Neural cell (in vitro differentiated cells): Measurements from ENCODE around the gene SERPINB1. TPM values are rescaled to one million over a fixed set of nuclear protein-coding genes. Genes with fewer than 3 reads are reported as not detected.

Experiments
- H2AFZ ChIP-seq: fragments of 200-600, 300-800 bp; sonication (generic), shearing (Covaris generic); 2 replicates; pipeline ENCODE4 v1.6.0; 2014; ENCODE audit warnings: low read depth, mild to moderate bottlenecking, antibody characterized with exemption, low read length, moderate library complexity
- H3F3A ChIP-seq: fragments of 200-600 bp; shearing (Covaris generic); 2 replicates; pipeline ENCODE4 v1.6.1; 2016; ENCODE audit warnings: mild to moderate bottlenecking, moderate library complexity, mixed read lengths, antibody characterized with exemption, low read length; ENCODE audit not compliant: insufficient read depth, poor library complexity, severe bottlenecking
- H3K27ac ChIP-seq: fragments of 200-600, 300-800 bp; sonication (generic), shearing (Covaris generic); 2 replicates; pipeline ENCODE4 v1.5.1; 2014; ENCODE audit warnings: mild to moderate bottlenecking, low read length, moderate library complexity
- H3K27me3 ChIP-seq: fragments of 300-800, 200-600 bp; sonication (generic), shearing (Covaris generic); 2 replicates; pipeline ENCODE4 v1.6.0; 2014; ENCODE audit warnings: mild to moderate bottlenecking, low read depth, low read length, moderate library complexity; ENCODE audit not compliant: insufficient read depth
- H3K36me3 ChIP-seq: fragments of 300-800, 200-600 bp; sonication (generic), shearing (Covaris generic); 2 replicates; pipeline ENCODE4 v1.5.1; 2014; ENCODE audit warnings: mild to moderate bottlenecking, antibody characterized with exemption, low read length, moderate library complexity; ENCODE audit not compliant: insufficient read depth
- H3K4me2 ChIP-seq: fragments of 300-800, 200-600 bp; sonication (generic), shearing (Covaris generic); 2 replicates; pipeline ENCODE4 v1.6.0; 2014; ENCODE audit warnings: mild to moderate bottlenecking, low read length
- H3K4me3 ChIP-seq: fragments of 300-800, 200-600 bp; sonication (generic), shearing (Covaris generic); 2 replicates; pipeline ENCODE4 v1.5.1; 2014; ENCODE audit warnings: mild to moderate bottlenecking, low read length, moderate library complexity
- H3K79me2 ChIP-seq: fragments of 200-600 bp; shearing (Covaris generic); replicated peaks from 2 replicates; pipeline ENCODE4 v1.6.0; 2014; ENCODE audit warnings: mild to moderate bottlenecking, low read length, moderate library complexity; ENCODE audit not compliant: insufficient read depth
- H3K9ac ChIP-seq: fragments of 300-800, 200-600 bp; sonication (generic), shearing (Covaris generic); 2 replicates; pipeline ENCODE4 v1.6.1; 2016; ENCODE audit warnings: mild to moderate bottlenecking, low read length, mixed read lengths
- H3K9me2 ChIP-seq: fragments of 200-600 bp; shearing (Covaris generic); 2 replicates; pipeline ENCODE4 v1.6.1; 2016; ENCODE audit warnings: mild to moderate bottlenecking, low read length, mixed read lengths; ENCODE audit not compliant: insufficient read depth
- H3K9me3 ChIP-seq: fragments of 200-600, 300-800 bp; sonication (generic), shearing (Covaris generic); 2 replicates; pipeline ENCODE4 v1.6.1; 2016; ENCODE audit warnings: mild to moderate bottlenecking, mixed run types, low read length, moderate library complexity, mixed read lengths
- H4K20me1 ChIP-seq: fragments of 200-600 bp; shearing (Covaris generic); 2 replicates; pipeline ENCODE4 v1.6.1; 2016; ENCODE audit warnings: mild to moderate bottlenecking, mixed run types; ENCODE audit not compliant: insufficient read depth
- EP300 ChIP-seq: fragments of 450-650 bp; conservative IDR thresholded peaks from 2 replicates; pipeline ENCODE4 v1.6.1; 2014; ENCODE audit warnings: antibody characterized with exemption, mild to moderate bottlenecking, moderate library complexity; ENCODE audit not compliant: poor library complexity, severe bottlenecking
- EZH2 ChIP-seq: fragments of 200-600, 300-800 bp; shearing (Covaris generic), sonication (generic); IDR thresholded peaks from 2 replicates; pipeline ENCODE4 v1.6.1; 2014; ENCODE audit warnings: antibody characterized with exemption, low read length, borderline replicate concordance, mild to moderate bottlenecking; ENCODE audit not compliant: insufficient read depth, poor library complexity, severe bottlenecking
- MXI1 ChIP-seq: fragments of 450-650 bp; conservative IDR thresholded peaks from 2 replicates; pipeline ENCODE4 v1.6.1; 2014; ENCODE audit warnings: antibody characterized with exemption, mild to moderate bottlenecking; ENCODE audit not compliant: poor library complexity, severe bottlenecking
- POLR2AphosphoS5 ChIP-seq: IDR thresholded peaks from 2 replicates; pipeline ENCODE4 v1.6.1; 2012
- RAD21 ChIP-seq: fragments of 450-650 bp; conservative IDR thresholded peaks from 2 replicates; pipeline ENCODE4 v1.6.1; 2014; ENCODE audit warnings: antibody characterized with exemption, mild to moderate bottlenecking, moderate library complexity
- SMC3 ChIP-seq: fragments of 450-650 bp; conservative IDR thresholded peaks from 2 replicates; pipeline ENCODE4 v1.6.1; 2014; ENCODE audit warnings: antibody characterized with exemption, mild to moderate bottlenecking, moderate library complexity; ENCODE audit not compliant: poor library complexity
- TAF1 ChIP-seq: IDR thresholded peaks from 2 replicates; pipeline ENCODE4 v1.6.1; 2012; ENCODE audit warnings: low read depth
- polyA plus RNA-seq: library from polyadenylated mRNA; depleted of rRNA; stranded (reverse); fragments of >200 nt; gene quantifications from 2 replicates; pipeline ENCODE4 v1.2.3, GENCODE V29; 2014
- TF ChIP-seq, protein P1 (sequence below): fragments of 450-650 bp; IDR thresholded peaks from 2 replicates; pipeline ENCODE4 v1.5.1; 2014; ENCODE audit warnings: antibody characterized with exemption, mild to moderate bottlenecking, moderate library complexity; ENCODE audit not compliant: poor library complexity, severe bottlenecking
- TF ChIP-seq, protein P2 (sequence below): IDR thresholded peaks from 2 replicates; pipeline ENCODE4 v1.6.1; 2012; ENCODE audit warnings: borderline replicate concordance

SERPINB1 gene
- polyA plus RNA-seq, 1 donor from 2014 or later = not detected

DNA sequence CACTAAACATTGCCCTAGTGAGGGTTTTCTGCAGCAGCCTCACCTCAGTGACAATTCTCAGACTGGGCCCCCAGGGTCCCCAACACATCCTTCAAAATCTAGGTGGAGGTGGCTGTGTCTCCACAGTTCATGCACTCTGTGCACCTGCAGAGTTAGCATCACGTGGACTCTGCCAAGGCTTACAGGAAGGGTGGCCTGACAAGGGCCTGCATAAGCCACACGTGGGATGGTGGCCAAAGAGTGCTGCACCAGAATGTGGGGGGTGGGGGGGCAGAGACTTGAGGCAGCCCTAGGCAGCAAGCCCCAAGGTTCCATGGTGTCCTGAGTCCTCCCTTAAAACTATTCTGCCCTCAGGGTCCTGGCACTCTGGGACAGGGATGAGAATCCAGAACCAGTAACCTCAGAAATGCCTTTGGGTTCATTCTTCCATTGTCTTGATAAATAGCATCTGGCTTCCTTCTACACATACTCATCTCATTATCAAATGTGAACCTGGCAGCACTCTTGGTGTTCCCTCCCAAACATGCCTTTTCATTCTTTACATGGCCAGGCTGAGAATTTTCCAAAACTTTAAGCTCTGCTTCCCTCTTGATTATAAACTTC is 1.6 kb upstream of the SERPINB1 start:
- no peaks in the 10 kb centered on the region for H4K20me1 ChIP-seq
- no peaks in the 10 kb centered on the region for H3K27me3 ChIP-seq
- H3K36me3 ChIP-seq = no peaks in the 10 kb centered on the region
- TF ChIP-seq, protein P1, sequence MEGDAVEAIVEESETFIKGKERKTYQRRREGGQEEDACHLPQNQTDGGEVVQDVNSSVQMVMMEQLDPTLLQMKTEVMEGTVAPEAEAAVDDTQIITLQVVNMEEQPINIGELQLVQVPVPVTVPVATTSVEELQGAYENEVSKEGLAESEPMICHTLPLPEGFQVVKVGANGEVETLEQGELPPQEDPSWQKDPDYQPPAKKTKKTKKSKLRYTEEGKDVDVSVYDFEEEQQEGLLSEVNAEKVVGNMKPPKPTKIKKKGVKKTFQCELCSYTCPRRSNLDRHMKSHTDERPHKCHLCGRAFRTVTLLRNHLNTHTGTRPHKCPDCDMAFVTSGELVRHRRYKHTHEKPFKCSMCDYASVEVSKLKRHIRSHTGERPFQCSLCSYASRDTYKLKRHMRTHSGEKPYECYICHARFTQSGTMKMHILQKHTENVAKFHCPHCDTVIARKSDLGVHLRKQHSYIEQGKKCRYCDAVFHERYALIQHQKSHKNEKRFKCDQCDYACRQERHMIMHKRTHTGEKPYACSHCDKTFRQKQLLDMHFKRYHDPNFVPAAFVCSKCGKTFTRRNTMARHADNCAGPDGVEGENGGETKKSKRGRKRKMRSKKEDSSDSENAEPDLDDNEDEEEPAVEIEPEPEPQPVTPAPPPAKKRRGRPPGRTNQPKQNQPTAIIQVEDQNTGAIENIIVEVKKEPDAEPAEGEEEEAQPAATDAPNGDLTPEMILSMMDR = no peak
- no peak for TF ChIP-seq MXI1
- no peak for TF ChIP-seq EP300
- no peak for TF ChIP-seq POLR2AphosphoS5
- TF ChIP-seq RAD21 = no peak
- TF ChIP-seq SMC3 = no peak
- no peak for TF ChIP-seq EZH2
- TF ChIP-seq TAF1 = no peak
- TF ChIP-seq, protein P2, sequence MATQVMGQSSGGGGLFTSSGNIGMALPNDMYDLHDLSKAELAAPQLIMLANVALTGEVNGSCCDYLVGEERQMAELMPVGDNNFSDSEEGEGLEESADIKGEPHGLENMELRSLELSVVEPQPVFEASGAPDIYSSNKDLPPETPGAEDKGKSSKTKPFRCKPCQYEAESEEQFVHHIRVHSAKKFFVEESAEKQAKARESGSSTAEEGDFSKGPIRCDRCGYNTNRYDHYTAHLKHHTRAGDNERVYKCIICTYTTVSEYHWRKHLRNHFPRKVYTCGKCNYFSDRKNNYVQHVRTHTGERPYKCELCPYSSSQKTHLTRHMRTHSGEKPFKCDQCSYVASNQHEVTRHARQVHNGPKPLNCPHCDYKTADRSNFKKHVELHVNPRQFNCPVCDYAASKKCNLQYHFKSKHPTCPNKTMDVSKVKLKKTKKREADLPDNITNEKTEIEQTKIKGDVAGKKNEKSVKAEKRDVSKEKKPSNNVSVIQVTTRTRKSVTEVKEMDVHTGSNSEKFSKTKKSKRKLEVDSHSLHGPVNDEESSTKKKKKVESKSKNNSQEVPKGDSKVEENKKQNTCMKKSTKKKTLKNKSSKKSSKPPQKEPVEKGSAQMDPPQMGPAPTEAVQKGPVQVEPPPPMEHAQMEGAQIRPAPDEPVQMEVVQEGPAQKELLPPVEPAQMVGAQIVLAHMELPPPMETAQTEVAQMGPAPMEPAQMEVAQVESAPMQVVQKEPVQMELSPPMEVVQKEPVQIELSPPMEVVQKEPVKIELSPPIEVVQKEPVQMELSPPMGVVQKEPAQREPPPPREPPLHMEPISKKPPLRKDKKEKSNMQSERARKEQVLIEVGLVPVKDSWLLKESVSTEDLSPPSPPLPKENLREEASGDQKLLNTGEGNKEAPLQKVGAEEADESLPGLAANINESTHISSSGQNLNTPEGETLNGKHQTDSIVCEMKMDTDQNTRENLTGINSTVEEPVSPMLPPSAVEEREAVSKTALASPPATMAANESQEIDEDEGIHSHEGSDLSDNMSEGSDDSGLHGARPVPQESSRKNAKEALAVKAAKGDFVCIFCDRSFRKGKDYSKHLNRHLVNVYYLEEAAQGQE = no peak
- no peaks in the 10 kb centered on the region for H3K9me2 ChIP-seq
- no peak overlapping the region for H2AFZ ChIP-seq
- H3K9ac ChIP-seq = no peak overlapping the region
- H3K4me3 ChIP-seq = no peak overlapping the region
- H3K4me2 ChIP-seq = no peak overlapping the region
- H3K79me2 ChIP-seq = no peaks in the 10 kb centered on the region
- no peak overlapping the region for H3K27ac ChIP-seq
- H3F3A ChIP-seq = no peaks in the 10 kb centered on the region
- H3K9me3 ChIP-seq = no peaks in the 10 kb centered on the region

DNA sequence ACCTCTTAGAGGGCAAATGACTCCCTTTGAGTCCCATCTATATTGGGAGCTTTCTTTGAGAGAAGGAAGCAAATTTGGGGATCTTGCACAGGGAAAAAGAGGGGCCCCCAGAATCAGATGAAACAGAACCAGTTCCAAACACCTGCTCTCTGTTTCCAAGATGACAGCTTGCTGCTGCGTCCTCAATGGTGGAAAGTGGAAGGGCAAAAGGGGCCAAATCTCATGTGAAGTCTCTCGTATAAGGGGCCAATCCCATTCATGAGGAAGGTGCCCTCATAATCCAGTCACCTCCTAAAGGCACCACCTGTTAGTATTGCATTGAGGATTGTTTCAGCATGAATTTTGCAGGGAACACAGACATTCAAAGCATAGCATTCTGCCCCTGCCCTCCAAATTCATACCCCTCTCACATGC is 483 bp upstream of the SERPINB1 start:
- Histone ChIP-seq H3F3A (no peaks in the 10 kb centered on the region), H3K4me2 (no peak overlapping the region), H3K36me3 (no peaks in the 10 kb centered on the region), H3K9me3 (no peaks in the 10 kb centered on the region), H3K9ac (no peak overlapping the region), H4K20me1 (no peaks in the 10 kb centered on the region), H3K27ac (no peak overlapping the region), H3K27me3 (no peaks in the 10 kb centered on the region), H3K4me3 (no peak overlapping the region), H2AFZ (no peak overlapping the region), H3K9me2 (no peaks in the 10 kb centered on the region), H3K79me2 (no peaks in the 10 kb centered on the region)
- TF ChIP-seq, protein P1 = no peak
- TF ChIP-seq EP300 (no peak), TAF1 (no peak), SMC3 (no peak), EZH2 (no peak), MXI1 (no peak), POLR2AphosphoS5 (no peak), RAD21 (no peak)
- TF ChIP-seq, protein P2 = no peak
